GM21360 (cell line): ENCODE data around the gene ADGRB2.

Experiments
- ATAC-seq: cut with Tn5 transposase; IDR thresholded peaks from one replicate; pipeline ENCODE4 v1.9.1; 2021; ENCODE audit warnings: mild to moderate bottlenecking, moderate library complexity; ENCODE audit not compliant: unreplicated experiment

The ADGRB2 gene

GRCh38 chr1:31687601-31688000 lies 76.5 kb downstream of the ADGRB2 start:
- ATAC-seq, result no peak

GRCh38 chr1:31685795-31686194 lies 78.3 kb downstream of the ADGRB2 start:
- ATAC-seq, result no peak

GRCh38 chr1:31683997-31684396 lies 80.1 kb downstream of the ADGRB2 start:
- no peak for ATAC-seq

- ATAC-seq, result no peak
These were observed 82.7 kb downstream of the ADGRB2 start for GRCh38 chr1:31681415-31681814.

DNA sequence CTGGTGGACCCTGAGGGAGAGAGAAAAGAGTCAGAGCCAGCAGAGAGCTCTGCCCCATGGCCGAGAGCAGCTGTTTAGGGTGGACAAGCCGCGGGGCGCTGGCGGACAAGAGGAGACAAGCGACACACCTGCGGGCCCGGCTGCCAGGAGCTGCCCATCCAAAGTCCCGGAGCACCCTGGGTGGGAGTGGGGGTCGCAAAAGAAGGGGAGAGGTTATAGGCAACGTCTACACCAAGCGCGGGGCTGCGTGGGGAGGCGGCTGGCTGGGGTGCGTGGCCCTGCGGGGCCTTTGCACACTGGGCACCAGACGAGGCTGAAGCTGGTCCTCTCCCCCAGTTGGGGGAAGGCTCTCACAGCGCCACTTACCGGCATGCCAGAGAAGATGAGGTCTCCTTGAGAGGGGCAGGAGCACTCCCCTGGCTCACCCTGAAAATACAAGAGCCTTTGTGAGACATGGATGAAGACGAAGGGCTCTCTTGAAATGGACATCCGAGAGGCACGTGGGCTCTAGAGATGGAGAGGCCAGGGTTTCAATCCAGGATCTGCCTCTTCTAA lies 84.4 kb downstream of the ADGRB2 start:
- ATAC-seq, result no peak

- no peak for ATAC-seq
These were observed 85.0 kb downstream of the ADGRB2 start for GRCh38 chr1:31679091-31679490.

DNA sequence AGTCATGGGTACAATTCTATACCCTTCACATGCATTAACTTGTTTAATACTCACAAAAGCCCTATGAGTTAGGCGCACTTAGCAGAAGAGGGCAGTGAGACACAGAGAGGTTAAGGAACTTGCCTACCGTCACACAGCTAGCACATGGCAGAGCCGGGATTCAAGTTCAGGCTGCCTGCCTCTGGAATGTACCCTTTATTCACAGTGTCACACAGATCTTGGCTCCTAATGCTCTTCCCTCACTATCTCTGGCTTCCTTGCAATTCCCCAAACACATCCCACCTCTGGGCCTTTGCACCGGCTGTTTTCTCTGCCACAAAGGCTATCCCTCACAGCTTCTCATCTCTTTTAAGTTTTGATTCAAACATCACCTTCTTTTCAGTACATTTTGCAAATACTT lies 85.5 kb downstream of the ADGRB2 start:
- ATAC-seq, result no peak

DNA sequence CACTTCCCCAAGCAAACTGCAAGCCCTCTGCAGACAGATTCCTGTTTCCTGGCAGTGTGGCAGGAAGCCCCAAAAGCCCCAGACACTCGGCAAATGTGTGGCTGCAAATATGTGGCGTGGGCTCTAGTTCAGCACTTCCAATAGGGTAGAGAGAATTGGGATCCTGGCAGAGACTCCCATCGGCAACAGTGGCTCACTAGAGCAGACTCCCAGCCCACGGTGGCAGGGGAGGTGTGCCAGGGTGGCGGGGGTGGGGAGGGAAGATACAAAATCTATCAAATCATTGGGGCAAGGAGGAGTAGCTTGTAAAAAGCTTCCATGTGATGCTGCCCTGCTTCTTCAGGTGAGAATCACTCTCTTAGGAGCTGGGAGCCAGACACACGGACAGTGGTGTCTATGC lies 86.2 kb downstream of the ADGRB2 start:
- ATAC-seq, result no peak

GRCh38 chr1:31677401-31677800 lies 86.7 kb downstream of the ADGRB2 start:
- ATAC-seq, result no peak
